HG02623 (cell line): ENCODE data around the gene USP17L30.
"Not testable (repeated sequence)": the region's sequence is repeated elsewhere in the genome, so short reads cannot be mapped to it uniquely, and the experiment has no call there.

ENCODE experiments used
- ATAC-seq: cut with Tn5 transposase; IDR thresholded peaks from one replicate; pipeline ENCODE4 v1.9.1; 2021; ENCODE audit warnings: moderate library complexity; ENCODE audit not compliant: unreplicated experiment

USP17L30 gene, protein sequence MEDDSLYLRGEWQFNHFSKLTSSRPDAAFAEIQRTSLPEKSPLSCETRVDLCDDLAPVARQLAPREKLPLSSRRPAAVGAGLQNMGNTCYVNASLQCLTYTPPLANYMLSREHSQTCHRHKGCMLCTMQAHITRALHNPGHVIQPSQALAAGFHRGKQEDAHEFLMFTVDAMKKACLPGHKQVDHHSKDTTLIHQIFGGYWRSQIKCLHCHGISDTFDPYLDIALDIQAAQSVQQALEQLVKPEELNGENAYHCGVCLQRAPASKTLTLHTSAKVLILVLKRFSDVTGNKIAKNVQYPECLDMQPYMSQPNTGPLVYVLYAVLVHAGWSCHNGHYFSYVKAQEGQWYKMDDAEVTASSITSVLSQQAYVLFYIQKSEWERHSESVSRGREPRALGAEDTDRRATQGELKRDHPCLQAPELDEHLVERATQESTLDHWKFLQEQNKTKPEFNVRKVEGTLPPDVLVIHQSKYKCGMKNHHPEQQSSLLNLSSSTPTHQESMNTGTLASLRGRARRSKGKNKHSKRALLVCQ

DNA sequence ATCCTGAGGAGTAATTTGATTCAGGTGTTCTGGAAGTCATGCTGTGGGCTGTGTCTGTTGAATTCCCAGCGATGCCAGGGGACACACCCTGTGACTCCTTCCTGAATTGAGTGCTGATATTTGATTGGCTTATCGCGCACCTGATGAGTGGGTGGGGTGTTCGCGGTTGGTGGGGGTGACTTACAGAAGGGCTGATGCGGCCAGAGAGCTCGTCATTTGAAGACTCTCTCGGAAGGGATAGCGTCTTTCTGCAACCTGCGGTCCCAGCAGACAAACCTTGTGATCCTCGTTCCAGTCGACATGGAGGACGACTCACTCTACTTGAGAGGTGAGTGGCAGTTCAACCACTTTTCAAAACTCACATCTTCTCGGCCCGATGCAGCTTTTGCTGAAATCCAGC is at the start of gene USP17L30:
TSS of gene USP17L30 (plus strand) at position 301 of the 400 bp plus-strand sequence. CDS start at position 301, 0 bp downstream.
- not testable (repeated sequence) for ATAC-seq

DNA sequence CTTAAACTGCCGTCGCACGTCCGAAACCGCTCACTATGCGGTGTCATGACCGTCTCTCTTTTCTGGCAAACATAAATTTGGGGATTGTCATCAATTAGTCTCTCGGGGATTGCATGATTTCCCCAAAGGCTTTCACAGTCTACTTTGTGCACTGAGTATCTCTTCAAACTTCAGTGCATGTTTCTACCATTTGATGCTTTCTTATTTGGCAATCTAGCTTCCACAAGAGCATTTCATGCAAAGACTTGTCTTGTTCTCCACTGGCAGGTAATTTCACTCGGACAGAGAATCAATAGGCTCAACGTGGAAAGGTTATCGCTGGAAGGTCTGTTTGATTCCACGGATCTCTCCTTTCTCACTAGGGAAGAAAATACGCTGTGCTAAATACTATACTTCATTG is 38.7 kb upstream of the USP17L30 start:
- ATAC-seq = not testable (repeated sequence)

DNA sequence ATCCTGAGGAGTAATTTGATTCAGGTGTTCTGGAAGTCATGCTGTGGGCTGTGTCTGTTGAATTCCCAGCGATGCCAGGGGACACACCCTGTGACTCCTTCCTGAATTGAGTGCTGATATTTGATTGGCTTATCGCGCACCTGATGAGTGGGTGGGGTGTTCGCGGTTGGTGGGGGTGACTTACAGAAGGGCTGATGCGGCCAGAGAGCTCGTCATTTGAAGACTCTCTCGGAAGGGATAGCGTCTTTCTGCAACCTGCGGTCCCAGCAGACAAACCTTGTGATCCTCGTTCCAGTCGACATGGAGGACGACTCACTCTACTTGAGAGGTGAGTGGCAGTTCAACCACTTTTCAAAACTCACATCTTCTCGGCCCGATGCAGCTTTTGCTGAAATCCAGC is 38.1 kb upstream of the USP17L30 start, which contains the start of gene USP17L24:
TSS of gene USP17L24 (plus strand) at position 301 of the 400 bp plus-strand sequence. CDS start at position 301, 0 bp downstream.
- ATAC-seq = not testable (repeated sequence)

DNA sequence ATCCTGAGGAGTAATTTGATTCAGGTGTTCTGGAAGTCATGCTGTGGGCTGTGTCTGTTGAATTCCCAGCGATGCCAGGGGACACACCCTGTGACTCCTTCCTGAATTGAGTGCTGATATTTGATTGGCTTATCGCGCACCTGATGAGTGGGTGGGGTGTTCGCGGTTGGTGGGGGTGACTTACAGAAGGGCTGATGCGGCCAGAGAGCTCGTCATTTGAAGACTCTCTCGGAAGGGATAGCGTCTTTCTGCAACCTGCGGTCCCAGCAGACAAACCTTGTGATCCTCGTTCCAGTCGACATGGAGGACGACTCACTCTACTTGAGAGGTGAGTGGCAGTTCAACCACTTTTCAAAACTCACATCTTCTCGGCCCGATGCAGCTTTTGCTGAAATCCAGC is 33.3 kb upstream of the USP17L30 start, which contains the start of gene USP17L25:
TSS of gene USP17L25 (plus strand) at position 301 of the 400 bp plus-strand sequence. CDS start at position 301, 0 bp downstream.
- ATAC-seq = not testable (repeated sequence)

DNA sequence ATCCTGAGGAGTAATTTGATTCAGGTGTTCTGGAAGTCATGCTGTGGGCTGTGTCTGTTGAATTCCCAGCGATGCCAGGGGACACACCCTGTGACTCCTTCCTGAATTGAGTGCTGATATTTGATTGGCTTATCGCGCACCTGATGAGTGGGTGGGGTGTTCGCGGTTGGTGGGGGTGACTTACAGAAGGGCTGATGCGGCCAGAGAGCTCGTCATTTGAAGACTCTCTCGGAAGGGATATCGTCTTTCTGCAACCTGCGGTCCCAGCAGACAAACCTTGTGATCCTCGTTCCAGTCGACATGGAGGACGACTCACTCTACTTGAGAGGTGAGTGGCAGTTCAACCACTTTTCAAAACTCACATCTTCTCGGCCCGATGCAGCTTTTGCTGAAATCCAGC is 28.6 kb upstream of the USP17L30 start, which contains the start of gene USP17L26:
TSS of gene USP17L26 (plus strand) at position 301 of the 400 bp plus-strand sequence. CDS start at position 301, 0 bp downstream.
- not testable (repeated sequence) for ATAC-seq

DNA sequence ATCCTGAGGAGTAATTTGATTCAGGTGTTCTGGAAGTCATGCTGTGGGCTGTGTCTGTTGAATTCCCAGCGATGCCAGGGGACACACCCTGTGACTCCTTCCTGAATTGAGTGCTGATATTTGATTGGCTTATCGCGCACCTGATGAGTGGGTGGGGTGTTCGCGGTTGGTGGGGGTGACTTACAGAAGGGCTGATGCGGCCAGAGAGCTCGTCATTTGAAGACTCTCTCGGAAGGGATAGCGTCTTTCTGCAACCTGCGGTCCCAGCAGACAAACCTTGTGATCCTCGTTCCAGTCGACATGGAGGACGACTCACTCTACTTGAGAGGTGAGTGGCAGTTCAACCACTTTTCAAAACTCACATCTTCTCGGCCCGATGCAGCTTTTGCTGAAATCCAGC is 23.8 kb upstream of the USP17L30 start, which contains the start of gene USP17L5:
TSS of gene USP17L5 (plus strand) at position 301 of the 400 bp plus-strand sequence. CDS start at position 301, 0 bp downstream.
- not testable (repeated sequence) for ATAC-seq

DNA sequence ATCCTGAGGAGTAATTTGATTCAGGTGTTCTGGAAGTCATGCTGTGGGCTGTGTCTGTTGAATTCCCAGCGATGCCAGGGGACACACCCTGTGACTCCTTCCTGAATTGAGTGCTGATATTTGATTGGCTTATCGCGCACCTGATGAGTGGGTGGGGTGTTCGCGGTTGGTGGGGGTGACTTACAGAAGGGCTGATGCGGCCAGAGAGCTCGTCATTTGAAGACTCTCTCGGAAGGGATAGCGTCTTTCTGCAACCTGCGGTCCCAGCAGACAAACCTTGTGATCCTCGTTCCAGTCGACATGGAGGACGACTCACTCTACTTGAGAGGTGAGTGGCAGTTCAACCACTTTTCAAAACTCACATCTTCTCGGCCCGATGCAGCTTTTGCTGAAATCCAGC is 19.1 kb upstream of the USP17L30 start, which contains the start of gene USP17L27:
TSS of gene USP17L27 (plus strand) at position 301 of the 400 bp plus-strand sequence. CDS start at position 301, 0 bp downstream.
- not testable (repeated sequence) for ATAC-seq

DNA sequence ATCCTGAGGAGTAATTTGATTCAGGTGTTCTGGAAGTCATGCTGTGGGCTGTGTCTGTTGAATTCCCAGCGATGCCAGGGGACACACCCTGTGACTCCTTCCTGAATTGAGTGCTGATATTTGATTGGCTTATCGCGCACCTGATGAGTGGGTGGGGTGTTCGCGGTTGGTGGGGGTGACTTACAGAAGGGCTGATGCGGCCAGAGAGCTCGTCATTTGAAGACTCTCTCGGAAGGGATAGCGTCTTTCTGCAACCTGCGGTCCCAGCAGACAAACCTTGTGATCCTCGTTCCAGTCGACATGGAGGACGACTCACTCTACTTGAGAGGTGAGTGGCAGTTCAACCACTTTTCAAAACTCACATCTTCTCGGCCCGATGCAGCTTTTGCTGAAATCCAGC is 14.3 kb upstream of the USP17L30 start, which contains the start of gene USP17L28:
TSS of gene USP17L28 (plus strand) at position 301 of the 400 bp plus-strand sequence. CDS start at position 301, 0 bp downstream.
- not testable (repeated sequence) for ATAC-seq

DNA sequence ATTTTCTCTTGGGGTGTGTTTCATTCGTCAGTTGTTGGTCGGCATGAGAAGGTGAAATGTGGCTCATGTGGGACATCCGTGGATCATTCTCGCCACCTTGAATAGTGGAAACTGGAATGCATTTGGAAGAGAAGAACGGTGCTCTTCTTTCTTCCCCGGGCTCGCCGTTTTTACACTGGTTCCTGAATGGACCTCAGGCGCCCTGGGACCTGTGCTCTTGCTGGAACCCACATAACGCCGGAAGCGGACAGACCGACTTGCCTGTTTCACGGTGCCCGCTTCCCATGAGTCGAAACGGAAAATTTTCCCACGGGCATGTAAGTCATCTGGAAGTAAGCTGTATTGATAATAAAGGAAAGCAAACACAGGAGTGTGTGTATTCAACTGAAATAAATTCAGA is 12.1 kb upstream of the USP17L30 start:
- not testable (repeated sequence) for ATAC-seq

DNA sequence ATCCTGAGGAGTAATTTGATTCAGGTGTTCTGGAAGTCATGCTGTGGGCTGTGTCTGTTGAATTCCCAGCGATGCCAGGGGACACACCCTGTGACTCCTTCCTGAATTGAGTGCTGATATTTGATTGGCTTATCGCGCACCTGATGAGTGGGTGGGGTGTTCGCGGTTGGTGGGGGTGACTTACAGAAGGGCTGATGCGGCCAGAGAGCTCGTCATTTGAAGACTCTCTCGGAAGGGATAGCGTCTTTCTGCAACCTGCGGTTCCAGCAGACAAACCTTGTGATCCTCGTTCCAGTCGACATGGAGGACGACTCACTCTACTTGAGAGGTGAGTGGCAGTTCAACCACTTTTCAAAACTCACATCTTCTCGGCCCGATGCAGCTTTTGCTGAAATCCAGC is 9.6 kb upstream of the USP17L30 start, which contains the start of gene USP17L29:
TSS of gene USP17L29 (plus strand) at position 301 of the 400 bp plus-strand sequence. CDS start at position 301, 0 bp downstream.
- not testable (repeated sequence) for ATAC-seq

DNA sequence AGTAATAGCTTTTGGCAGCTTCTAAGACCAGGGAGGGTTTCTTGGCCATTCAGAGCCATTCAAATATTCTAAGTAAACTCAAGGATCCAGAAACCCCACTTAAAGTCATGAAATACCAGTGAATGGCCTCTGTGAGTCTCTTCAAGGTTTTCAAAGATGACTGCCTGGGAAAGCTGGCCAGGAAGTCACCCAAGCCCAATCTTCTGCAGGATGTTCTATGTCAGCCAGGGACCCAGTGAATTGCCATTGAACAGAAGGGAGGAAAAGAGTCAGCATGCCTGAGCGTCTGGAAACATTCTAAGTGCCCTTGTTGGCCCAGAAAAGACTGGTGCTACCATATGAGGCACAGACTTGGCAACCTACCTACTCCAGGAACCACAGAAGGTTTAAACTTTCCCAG is 17.0 kb downstream of the USP17L30 start:
- not testable (repeated sequence) for ATAC-seq

DNA sequence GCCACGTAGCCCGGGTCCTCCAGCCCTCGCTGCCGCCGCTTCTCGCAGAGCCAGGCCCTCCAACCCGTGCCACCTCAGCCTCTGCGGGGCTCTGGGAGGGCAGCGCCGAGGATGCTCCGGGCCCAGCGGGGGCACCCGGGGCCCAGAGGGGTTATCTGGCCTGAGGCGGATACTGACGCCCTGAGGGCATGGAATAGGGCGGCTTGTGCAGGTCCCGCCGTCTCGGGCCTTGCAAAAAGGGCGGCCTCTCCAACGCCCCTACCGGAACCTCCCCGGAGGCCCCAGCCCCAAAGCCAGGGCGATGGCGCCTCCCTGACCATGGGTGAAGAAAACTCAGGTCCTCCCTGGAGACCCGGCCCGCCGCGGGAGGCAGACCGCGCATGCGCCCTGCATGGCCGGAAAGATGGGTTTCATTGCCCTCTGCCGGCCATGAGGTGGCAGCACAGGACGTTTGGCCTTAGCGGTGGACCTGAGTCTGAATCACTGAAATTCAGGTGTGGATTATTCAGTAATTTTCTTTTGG is 18.1 kb downstream of the USP17L30 start:
- not testable (repeated sequence) for ATAC-seq

DNA sequence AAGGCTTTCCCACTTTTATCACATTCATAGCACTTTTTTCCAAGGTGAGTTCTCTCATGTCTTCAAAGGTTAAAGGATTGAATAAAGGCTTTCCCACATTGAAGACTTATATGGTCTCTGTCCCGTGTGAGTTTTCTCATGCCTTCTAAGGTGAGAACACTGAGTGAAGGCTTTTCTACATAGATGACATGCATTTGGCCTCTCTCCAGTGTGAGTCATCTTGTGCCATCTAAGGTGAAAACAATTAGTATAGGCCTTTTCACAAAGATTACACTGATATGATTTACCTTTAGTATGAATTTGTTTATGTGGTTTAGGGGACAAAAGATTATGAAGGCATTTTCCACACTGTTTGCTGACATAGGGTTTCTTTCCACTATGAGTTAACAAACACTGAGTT is 21.2 kb downstream of the USP17L30 start:
- ATAC-seq = no peak

DNA sequence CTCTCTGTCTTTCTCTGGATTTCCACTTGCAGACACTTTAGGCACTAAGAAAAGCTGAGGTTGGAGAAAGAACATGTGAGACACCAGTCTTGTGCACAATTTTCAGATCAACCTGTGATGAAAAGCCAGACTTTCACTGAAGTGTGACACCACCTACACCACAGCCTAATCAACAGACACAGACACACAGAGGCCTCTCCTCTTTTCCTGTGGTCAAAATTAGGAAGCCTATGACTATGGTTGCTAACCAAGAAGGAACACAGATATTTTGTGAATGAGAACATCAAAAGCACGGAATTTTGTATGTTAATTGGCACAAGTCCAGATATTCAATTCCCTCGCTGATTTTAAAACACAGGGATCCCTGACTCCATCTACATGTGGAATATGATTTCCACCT is 26.1 kb downstream of the USP17L30 start:
- not testable (repeated sequence) for ATAC-seq

DNA sequence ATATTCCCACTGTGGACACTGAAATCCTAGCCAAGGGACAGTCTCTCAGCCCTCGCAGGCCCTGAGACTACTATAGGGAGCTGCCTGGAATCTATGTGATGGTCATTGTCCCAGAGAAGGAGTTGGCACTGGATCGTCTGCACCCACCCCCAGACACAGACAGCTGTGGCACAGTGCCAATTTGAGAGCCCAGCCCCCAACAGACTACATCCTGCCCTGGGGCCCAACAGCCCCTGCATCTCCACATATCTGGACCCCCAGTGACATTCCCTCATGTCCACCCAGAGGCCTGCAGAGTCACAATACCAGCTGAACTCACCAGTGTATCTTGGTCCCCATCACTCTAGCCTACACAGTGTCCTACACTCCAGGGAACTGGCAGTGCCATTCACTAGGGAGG is 42.8 kb downstream of the USP17L30 start:
- ATAC-seq = not testable (repeated sequence)

DNA sequence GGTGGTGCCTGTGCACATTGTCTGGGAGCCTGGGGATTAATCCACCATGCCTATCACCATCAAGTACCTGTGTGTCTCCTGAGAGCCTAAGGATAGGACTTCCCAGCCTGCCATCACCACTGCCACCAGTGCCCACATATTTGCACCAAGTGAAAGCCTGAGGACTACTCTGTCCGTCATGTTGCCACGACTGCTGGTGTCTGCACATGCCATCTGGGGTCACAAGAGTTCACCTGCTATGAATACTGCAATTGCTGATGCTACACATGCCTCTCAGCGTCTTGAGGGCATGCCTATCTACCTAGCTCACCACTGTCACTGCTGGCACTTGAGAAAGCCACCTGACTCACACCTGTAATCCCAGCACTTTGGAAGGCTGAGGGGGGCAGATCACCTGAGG is 43.6 kb downstream of the USP17L30 start:
- ATAC-seq = not testable (repeated sequence)

DNA sequence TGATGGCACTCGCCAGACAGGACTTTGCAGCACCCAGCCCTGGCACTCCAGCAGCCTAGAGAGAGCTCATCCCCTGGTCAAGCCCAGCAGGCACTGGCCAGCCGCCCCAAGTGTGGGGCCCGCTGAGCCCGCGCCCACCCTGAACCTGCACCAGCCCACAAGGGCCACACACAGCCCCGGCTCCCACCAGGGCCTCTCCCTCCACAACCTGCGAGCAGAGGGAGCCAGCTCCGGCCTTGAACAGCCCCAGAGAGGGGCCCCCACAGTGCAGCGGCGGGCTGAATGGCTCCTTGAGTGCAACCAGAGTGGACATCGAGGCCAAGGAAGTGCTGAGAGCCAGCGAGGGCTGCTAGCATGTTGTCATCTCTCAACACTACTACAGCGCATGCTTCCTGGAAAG is 46.9 kb downstream of the USP17L30 start:
- ATAC-seq = no peak
